Neutrophil (primary cell): ENCODE data around the gene SLC39A7.

Experiments used
- H3K27ac ChIP-seq: fragments of 200-600 bp; sonication (generic); 2 replicates; pipeline ENCODE4 v1.5.1; 2016; ENCODE audit warnings: mild to moderate bottlenecking, moderate library complexity
- H3K27me3 ChIP-seq: fragments of 200-600 bp; sonication (generic); 2 replicates; pipeline ENCODE4 v1.6.0; 2016; ENCODE audit warnings: mild to moderate bottlenecking
- H3K36me3 ChIP-seq: fragments of 200-600 bp; sonication (generic); 2 replicates; pipeline ENCODE4 v1.5.1; 2017
- H3K4me1 ChIP-seq, 2 experiments: fragments of 200-600 bp in 1 of 2; sonication (generic) in 1 of 2; 1 replicate in 1 of 2; 2 replicates in 1 of 2; pipeline versions ENCODE4 v1.5.1 to v1.6.1; 2013 to 2016; ENCODE audit warnings: low read depth in 1 of 2, low read length in 1 of 2, mild to moderate bottlenecking in 1 of 2, moderate library complexity in 1 of 2; ENCODE audit not compliant: control insufficient read depth in 1 of 2, insufficient read depth in 1 of 2
- H3K4me3 ChIP-seq, 2 experiments: fragments of 200-600 bp in 1 of 2; sonication (generic) in 1 of 2; 1 replicate in 1 of 2; 2 replicates in 1 of 2; pipeline ENCODE4 v1.5.1; 2013 to 2016; ENCODE audit warnings: low read depth in 1 of 2, low read length in 1 of 2, mild to moderate bottlenecking in 1 of 2, moderate library complexity in 1 of 2
- H3K9me3 ChIP-seq: fragments of 200-600 bp; sonication (generic); 2 replicates; pipeline ENCODE4 v1.5.1; 2016
- TF ChIP-seq, protein P1 (sequence below): fragments of 200-600 bp; sonication (generic); IDR thresholded peaks from 2 replicates; pipeline ENCODE4 v1.5.1; 2016; ENCODE audit warnings: antibody characterized with exemption

SLC39A7 gene

DNA sequence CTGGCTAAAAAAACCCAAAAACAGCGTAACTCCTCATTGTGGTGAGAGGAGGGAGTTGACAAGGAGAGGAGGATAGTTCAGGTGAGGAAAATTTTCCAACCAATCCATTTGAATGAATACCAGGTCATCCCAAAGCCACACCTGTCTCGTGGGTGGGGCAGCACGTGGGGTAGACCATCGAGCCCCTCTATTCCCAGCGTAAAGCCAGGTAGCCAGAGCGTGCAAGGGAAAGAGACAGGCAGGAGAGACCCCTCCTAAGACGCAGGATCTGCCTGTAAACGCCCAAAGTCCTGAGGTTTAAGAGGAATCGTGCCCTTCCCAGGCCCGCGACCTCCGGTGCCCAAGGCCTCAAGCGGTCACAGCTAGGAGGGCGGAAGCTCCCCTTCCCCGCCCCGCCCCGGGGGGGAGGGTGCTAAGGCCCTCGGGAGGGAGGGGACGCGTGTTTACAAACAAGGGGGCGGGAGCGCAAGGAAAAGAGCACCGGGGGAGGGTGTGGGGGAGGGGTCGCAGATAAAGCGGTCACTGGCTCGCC lies 914 bp upstream of the SLC39A7 start:
- Histone ChIP-seq H3K4me1 (peaks cover 37 to 42% of the 10 kb centered on the region in 2 experiments), H3K4me3 (peak overlapping the region; percentile 84 to 99), H3K36me3 (peaks cover 59% of the 10 kb centered on the region), H3K27ac (peak overlapping the region; percentile 98), H3K27me3 (no peaks in the 10 kb centered on the region), H3K9me3 (no peaks in the 10 kb centered on the region)
- TF ChIP-seq, protein P1, sequence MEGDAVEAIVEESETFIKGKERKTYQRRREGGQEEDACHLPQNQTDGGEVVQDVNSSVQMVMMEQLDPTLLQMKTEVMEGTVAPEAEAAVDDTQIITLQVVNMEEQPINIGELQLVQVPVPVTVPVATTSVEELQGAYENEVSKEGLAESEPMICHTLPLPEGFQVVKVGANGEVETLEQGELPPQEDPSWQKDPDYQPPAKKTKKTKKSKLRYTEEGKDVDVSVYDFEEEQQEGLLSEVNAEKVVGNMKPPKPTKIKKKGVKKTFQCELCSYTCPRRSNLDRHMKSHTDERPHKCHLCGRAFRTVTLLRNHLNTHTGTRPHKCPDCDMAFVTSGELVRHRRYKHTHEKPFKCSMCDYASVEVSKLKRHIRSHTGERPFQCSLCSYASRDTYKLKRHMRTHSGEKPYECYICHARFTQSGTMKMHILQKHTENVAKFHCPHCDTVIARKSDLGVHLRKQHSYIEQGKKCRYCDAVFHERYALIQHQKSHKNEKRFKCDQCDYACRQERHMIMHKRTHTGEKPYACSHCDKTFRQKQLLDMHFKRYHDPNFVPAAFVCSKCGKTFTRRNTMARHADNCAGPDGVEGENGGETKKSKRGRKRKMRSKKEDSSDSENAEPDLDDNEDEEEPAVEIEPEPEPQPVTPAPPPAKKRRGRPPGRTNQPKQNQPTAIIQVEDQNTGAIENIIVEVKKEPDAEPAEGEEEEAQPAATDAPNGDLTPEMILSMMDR = peak; percentile 2

DNA sequence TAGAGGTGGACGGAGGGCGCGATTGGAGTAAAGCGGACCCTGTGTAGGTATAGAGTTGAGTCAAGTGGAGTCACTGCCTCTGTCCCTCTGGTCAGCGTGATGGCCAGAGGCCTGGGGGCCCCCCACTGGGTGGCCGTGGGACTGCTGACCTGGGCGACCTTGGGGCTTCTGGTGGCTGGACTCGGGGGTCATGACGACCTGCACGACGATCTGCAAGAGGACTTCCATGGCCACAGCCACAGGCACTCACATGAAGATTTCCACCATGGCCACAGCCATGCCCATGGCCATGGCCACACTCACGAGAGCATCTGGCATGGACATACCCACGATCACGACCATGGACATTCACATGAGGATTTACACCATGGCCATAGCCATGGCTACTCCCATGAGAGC lies 479 bp downstream of the SLC39A7 start:
- TF ChIP-seq, protein P1 = no peak
- Histone ChIP-seq H3K9me3 (no peaks in the 10 kb centered on the region), H3K36me3 (peaks cover 45% of the 10 kb centered on the region), H3K4me3 (peak overlapping the region; percentile 84 to 99), H3K27me3 (peaks cover 4% of the 10 kb centered on the region), H3K4me1 (peaks cover 44 to 49% of the 10 kb centered on the region in 2 experiments), H3K27ac (peak overlapping the region; percentile 98)

DNA sequence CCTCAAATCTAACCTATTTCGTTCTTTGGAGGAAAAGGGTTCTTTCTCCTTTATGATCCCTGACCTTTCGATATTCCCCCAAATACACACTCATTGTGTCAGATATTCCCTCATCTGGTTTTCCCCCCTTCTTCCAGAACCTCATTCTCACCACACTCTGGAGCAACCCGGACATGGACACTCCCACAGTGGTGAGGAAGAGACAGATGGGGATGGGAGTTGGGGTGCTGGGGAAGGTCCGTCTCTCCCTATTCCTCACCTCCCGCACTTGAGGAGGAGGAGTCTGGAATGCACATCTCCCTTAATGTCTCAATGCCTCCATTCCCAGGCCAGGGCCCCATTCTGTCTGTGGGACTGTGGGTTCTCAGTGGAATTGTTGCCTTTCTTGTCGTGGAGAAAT lies 1.3 kb downstream of the SLC39A7 start:
- Histone ChIP-seq H3K36me3 (peaks cover 37% of the 10 kb centered on the region), H3K9me3 (no peaks in the 10 kb centered on the region), H3K27ac (no peak overlapping the region), H3K27me3 (peaks cover 12% of the 10 kb centered on the region), H3K4me1 (peaks cover 44 to 49% of the 10 kb centered on the region in 2 experiments), H3K4me3 (peak overlapping the region; percentile 84 to 99)
- TF ChIP-seq, protein P1 = no peak

DNA sequence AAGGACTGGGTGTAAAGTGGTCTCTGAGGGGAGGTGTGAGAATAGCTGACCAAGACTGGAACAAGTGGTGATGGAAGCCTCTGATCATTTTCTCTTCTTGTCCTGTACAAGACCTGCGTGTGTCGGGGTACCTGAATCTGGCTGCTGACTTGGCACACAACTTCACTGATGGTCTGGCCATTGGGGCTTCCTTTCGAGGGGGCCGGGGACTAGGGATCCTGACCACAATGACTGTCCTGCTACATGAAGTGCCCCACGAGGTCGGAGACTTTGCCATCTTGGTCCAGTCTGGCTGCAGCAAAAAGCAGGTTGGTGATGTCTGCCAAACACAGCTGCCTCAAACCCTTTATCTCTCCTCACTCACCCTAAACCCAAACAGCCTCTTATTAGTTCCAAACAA lies 2.1 kb downstream of the SLC39A7 start:
- H3K36me3 ChIP-seq = peaks cover 29% of the 10 kb centered on the region
- H3K27ac ChIP-seq = no peak overlapping the region
- H3K27me3 ChIP-seq = peaks cover 21% of the 10 kb centered on the region
- TF ChIP-seq, protein P1 = no peak
- H3K4me1 ChIP-seq = peaks cover 43 to 55% of the 10 kb centered on the region in 2 experiments
- no peaks in the 10 kb centered on the region for H3K9me3 ChIP-seq
- H3K4me3 ChIP-seq = no peak overlapping the region

DNA sequence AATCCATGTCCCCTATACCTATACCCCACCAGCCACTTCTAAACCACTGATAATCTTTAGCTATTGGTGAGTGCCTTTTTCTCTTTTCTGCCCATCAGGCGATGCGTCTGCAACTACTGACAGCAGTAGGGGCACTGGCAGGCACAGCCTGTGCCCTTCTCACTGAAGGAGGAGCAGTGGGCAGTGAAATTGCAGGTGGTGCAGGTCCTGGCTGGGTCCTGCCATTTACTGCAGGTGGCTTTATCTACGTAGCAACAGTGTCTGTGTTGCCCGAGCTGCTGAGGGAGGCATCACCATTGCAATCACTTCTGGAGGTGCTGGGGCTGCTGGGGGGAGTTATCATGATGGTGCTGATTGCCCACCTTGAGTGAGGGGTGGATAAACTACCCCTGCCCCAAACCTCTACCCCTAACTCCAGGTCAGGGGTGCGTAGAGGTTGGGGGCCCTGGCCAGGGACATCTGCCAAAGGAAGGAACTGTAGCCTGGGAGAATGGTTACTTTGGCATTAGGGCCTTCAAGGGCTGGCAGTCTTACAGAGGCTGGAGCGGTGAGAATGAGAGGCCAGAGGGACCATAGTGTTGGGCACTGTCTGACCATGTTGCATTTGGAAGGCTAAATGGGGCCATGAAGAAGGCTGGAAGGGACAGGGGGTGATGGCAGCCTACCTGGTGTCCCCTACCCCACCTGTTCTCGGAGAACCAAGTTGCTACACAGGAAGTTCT lies 2.9 kb downstream of the SLC39A7 start:
- peaks cover 23% of the 10 kb centered on the region for H3K36me3 ChIP-seq
- peaks cover 45 to 60% of the 10 kb centered on the region in 2 experiments for H3K4me1 ChIP-seq
- H3K27ac ChIP-seq = peak overlapping the region; percentile 30
- no peaks in the 10 kb centered on the region for H3K9me3 ChIP-seq
- TF ChIP-seq, protein P1 = no peak
- peak overlapping the region; percentile 74 to 81 for H3K4me3 ChIP-seq
- peaks cover 21% of the 10 kb centered on the region for H3K27me3 ChIP-seq
